K562 (cell line): ENCODE data around the gene CYP21A2. TPM values are rescaled to one million over a fixed set of nuclear protein-coding genes. Genes with fewer than 3 reads are reported as not detected.
"Not testable (repeated sequence)": the region's sequence is repeated elsewhere in the genome, so short reads cannot be mapped to it uniquely, and the experiment has no call there.

Experiments used
- ATAC-seq: fragments of 200-7000 bp; cut with Tn5 transposase; 3 replicates; pipeline ENCODE4 v1.9.1; 2020; ENCODE audit warnings: moderate library complexity
- BruUV-seq: library from RNA; stranded (reverse); fragments of 400-500 nt; replicated peaks from 2 replicates; lab custom pipeline; 2021; lab: Mats Ljungman, UMichigan
- CTCF ChIA-PET: fragments of 300-600 bp; formaldehyde crosslinking; extraction: SDS; loops from one replicate; lab custom pipeline; 2021; ENCODE audit warnings: low intra/inter-chr PET ratio; lab: Yijun Ruan, JAX
- POLR2A ChIA-PET: fragments of 300-600, 350-650 bp; sonication (Branson Sonifier 250); formaldehyde crosslinking; extraction: SDS; loops from one replicate; lab custom pipeline; 2021; ENCODE audit warnings: antibody characterized with exemption, inconsistent platforms; lab: Yijun Ruan, JAX
- DNase-seq, 4 experiments: peaks; one replicate each; pipeline versions ENCODE4 v3.0.0 to v3.0.0-alpha.2; 2011 to 2018; ENCODE audit warnings: low spot score in 3 of 4, mixed read lengths in 3 of 4; ENCODE audit errors: extremely low read depth in 1 of 4
- FAIRE-seq: peaks from 2 replicates; lab custom pipeline; 2011; peaks lifted over from hg19 to GRCh38; lab: Jason Lieb, UNC
- H2AFZ ChIP-seq: 2 replicates; pipeline ENCODE4 v1.6.0; 2011; ENCODE audit warnings: low read depth, low read length, control low read depth, inconsistent platforms
- H3K27ac ChIP-seq: fragments of 200-600 bp; 3 replicates; pipeline ENCODE4 v1.8.0; 2011; ENCODE audit warnings: low read depth, mild to moderate bottlenecking, control low read depth, inconsistent platforms, low read length, moderate library complexity, mixed read lengths; ENCODE audit errors: extremely low read depth
- H3K27me3 ChIP-seq, 2 experiments: fragments of 300-600 bp in 1 of 2; 2 replicates in 1 of 2; 3 replicates in 1 of 2; pipeline versions ENCODE4 v1.6.0 to v1.8.0; 2011; ENCODE audit warnings: inconsistent platforms in 2 of 2, low read length in 2 of 2, mild to moderate bottlenecking in 1 of 2, mixed read lengths in 1 of 2, moderate library complexity in 1 of 2; ENCODE audit not compliant: control insufficient read depth in 2 of 2, insufficient read depth in 2 of 2
- H3K36me3 ChIP-seq: fragments of 300-600 bp; 3 replicates; pipeline ENCODE4 v1.8.0; 2011; ENCODE audit warnings: mild to moderate bottlenecking, low read length, inconsistent platforms; ENCODE audit not compliant: control insufficient read depth, insufficient read depth
- H3K4me1 ChIP-seq, 2 experiments: fragments of 200-600 bp in 1 of 2; replicated peaks in 1 of 2; 2 replicates in 1 of 2; 3 replicates in 1 of 2; pipeline versions ENCODE4 v1.5.1 to v1.8.0; 2011; ENCODE audit warnings: inconsistent platforms in 2 of 2, low read length in 2 of 2, mild to moderate bottlenecking in 1 of 2, mixed read lengths in 1 of 2, moderate library complexity in 1 of 2; ENCODE audit not compliant: control insufficient read depth in 2 of 2, insufficient read depth in 2 of 2
- H3K4me2 ChIP-seq: 2 replicates; pipeline ENCODE4 v1.6.1; 2011; ENCODE audit warnings: low read length, control low read depth, inconsistent platforms, mixed read lengths; ENCODE audit not compliant: insufficient read depth
- H3K4me3 ChIP-seq: fragments of 200-600 bp; sonication (generic), shearing (Covaris generic); 2 replicates; pipeline ENCODE4 v1.5.1; 2016; ENCODE audit warnings: control low read depth, inconsistent platforms
- H3K79me2 ChIP-seq: fragments of 200-600 bp; 3 replicates; pipeline ENCODE4 v1.8.0; 2011; ENCODE audit warnings: low read length, inconsistent platforms; ENCODE audit not compliant: control insufficient read depth, insufficient read depth
- H3K9ac ChIP-seq, 2 experiments: 2 replicates each; pipeline versions ENCODE4 v1.6.0 to v1.6.1; 2011; ENCODE audit warnings: low read depth in 2 of 2, low read length in 2 of 2, control low read depth in 1 of 2, inconsistent platforms in 1 of 2, mild to moderate bottlenecking in 1 of 2, mixed read lengths in 1 of 2; ENCODE audit not compliant: insufficient read depth in 1 of 2
- H3K9me1 ChIP-seq: one replicate; pipeline ENCODE4 v1.6.0; 2011; ENCODE audit warnings: inconsistent platforms, mild to moderate bottlenecking, low read length, moderate library complexity; ENCODE audit not compliant: control insufficient read depth, insufficient read depth
- H3K9me3 ChIP-seq: replicated peaks from 2 replicates; pipeline ENCODE4 v1.5.1; 2011; ENCODE audit warnings: low read depth, low read length, inconsistent platforms; ENCODE audit not compliant: control insufficient read depth, insufficient read depth
- H4K20me1 ChIP-seq: replicated peaks from 2 replicates; pipeline ENCODE4 v1.6.1; 2011; ENCODE audit warnings: low read length, inconsistent platforms, mixed read lengths; ENCODE audit not compliant: control insufficient read depth, insufficient read depth
- WGBS: fragments of 100-300 bp; shearing (Covaris generic); methylation state at CpG from one replicate; pipeline ENCODE4 v1.1.6; 2016; ENCODE audit warnings: low coverage, mixed read lengths; ENCODE audit not compliant: insufficient coverage; ENCODE audit errors: missing lambda C conversion rate; 5-methylcytosine and 5-hydroxymethylcytosine counted together
- in situ Hi-C: fragments of 300-500 bp; cut with MboI; formaldehyde crosslinking; loops from 4 replicates; pipeline ENCODE4 v1.15.0; 2018; ENCODE audit warnings: inconsistent platforms, mixed read lengths
- intact Hi-C: fragments of 100-400 bp; cut with micrococcal nuclease; formaldehyde crosslinking; loops from 2 replicates; pipeline ENCODE4 v1.14.2; 2022
- polyA plus RNA-seq, 8 experiments: library from polyadenylated mRNA; depleted of rRNA in 4 of 8; stranded (reverse) in 5 of 8; unstranded in 3 of 8; fragments of >200 nt; fragmentation: Nextera tagmentation in 2 of 8; fragmentation: Illumina TruSeq in 1 of 8; extraction: Ambion mirVana in 2 of 8; extraction: Trizol in 1 of 8; gene quantifications; 2 replicates each; pipeline versions ENCODE4 v1.2.1 to v1.2.3, GENCODE V29; 2011 to 2014; ENCODE audit warnings: inconsistent platforms in 1 of 8, missing spikeins in 1 of 8
- total RNA-seq, 7 experiments: library from RNA; depleted of rRNA in 6 of 7; stranded (reverse); fragments of >200 nt in 6 of 7; fragmentation: Illumina TruSeq in 2 of 7; extraction: Trizol in 2 of 7; gene quantifications; 2 replicates each; pipeline versions ENCODE4 v1.2.1 to v1.2.3, GENCODE V29; 2011 to 2021; ENCODE audit warnings: low replicate concordance in 1 of 7

The CYP21A2 gene
- total and polyA plus RNA-seq, 9 of the 15 experiments (the other 6 are each of a cell fraction or from before 2014, with no cell fraction given) = 0.03 to 1.4 (median 0.19) TPM

- H3K9ac ChIP-seq, H3K27ac ChIP-seq, DNase-seq, H3K4me3 ChIP-seq, H3K27me3 ChIP-seq, H3K36me3 ChIP-seq, H4K20me1 ChIP-seq, intact Hi-C loops, H3K4me2 ChIP-seq, H2AFZ ChIP-seq, H3K9me3 ChIP-seq, BruUV-seq, H3K79me2 ChIP-seq, POLR2A ChIA-PET, CTCF ChIA-PET, H3K9me1 ChIP-seq, ATAC-seq, FAIRE-seq: not testable (repeated sequence)
- H3K4me1 ChIP-seq = peaks cover 6 to 36% of the 10 kb centered on the region in 2 experiments
- in situ Hi-C loops = loop anchor here (5.0 to 10.0 kb wide), 2 partner anchors 34 to 87 kb away; partner anchors contain the start of genes NELFE and SKIC2
- 69% methylated on average over 5 of the region's 10 CpGs for whole genome bisulfite sequencing
Observed at GRCh38 chr6:32041385-32041784, 3.2 kb downstream of the CYP21A2 start.

- H3K27ac ChIP-seq, H4K20me1 ChIP-seq, H3K36me3 ChIP-seq, H3K4me2 ChIP-seq, H3K9me3 ChIP-seq, H3K4me3 ChIP-seq, H3K79me2 ChIP-seq, H3K9ac ChIP-seq, ATAC-seq, DNase-seq, intact Hi-C loops, BruUV-seq, H3K9me1 ChIP-seq, FAIRE-seq, H3K27me3 ChIP-seq, CTCF ChIA-PET, H2AFZ ChIP-seq, POLR2A ChIA-PET: not testable (repeated sequence)
- 81% methylated on average over 8 of the region's 15 CpGs for WGBS
- in situ Hi-C loops = loop anchor here (5.0 to 10.0 kb wide), 2 partner anchors 35 to 87 kb away; partner anchors contain the start of genes NELFE and SKIC2
- peaks cover 14 to 45% of the 10 kb centered on the region in 2 experiments for H3K4me1 ChIP-seq
Observed at GRCh38 chr6:32042276-32042675, 4.1 kb downstream of the CYP21A2 start.
